ENCODE results near the gene YBEY.
A peak's percentile ranks its signal among the peaks of the same experiment; 100 is the strongest.

Gene YBEY

DNA sequence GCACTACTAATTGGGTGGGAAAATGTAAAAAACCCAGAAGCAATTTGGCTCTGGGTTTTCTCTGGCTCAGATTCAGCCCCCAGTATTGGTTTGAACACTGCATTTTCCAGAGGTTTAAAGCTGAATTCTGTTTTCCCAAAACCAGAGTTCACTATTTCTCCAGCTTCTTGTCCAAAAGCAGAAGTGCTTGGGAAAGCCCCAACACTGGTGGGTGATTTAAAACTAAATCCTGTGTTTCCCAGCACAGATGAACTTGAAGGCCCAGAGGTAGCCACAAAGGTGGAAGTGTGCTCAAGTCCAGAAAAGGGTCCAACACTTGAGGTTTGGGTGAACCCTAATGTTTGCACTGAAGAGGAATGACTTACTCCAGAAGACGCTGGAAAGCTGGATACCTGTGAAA lies 1.4 kb upstream of the YBEY start:
- Histone ChIP-seq H3K9me2 (replicated peaks; ENCODE audit: insufficient read depth, low read length) (no peaks in the 10 kb centered on the region), H2AFZ (ENCODE audit: low read depth, low read length, severe bottlenecking) (no peak overlapping the region), H3F3A (ENCODE audit: insufficient read depth) (peaks cover 16% of the 10 kb centered on the region; the same call in 1 of the 2 replicates), H3K27me3 (ENCODE audit: low read length) (no peaks in the 10 kb centered on the region), H3K4me3 (ENCODE audit: insufficient read depth, low read length, poor library complexity, severe bottlenecking) (peak overlapping the region; percentile 83), H3K9ac (ENCODE audit: low read length) (peak overlapping the region; percentile 91), H3K27ac (ENCODE audit: low read depth, low read length) (no peak overlapping the region), H3K9me3 (ENCODE audit: insufficient read depth, low read length) (no peaks in the 10 kb centered on the region), H3K36me3 (ENCODE audit: low read length) (peaks cover 10% of the 10 kb centered on the region; the same call in 1 of the 2 replicates), H3K79me2 (ENCODE audit: insufficient read depth, low read length) (peaks cover 78% of the 10 kb centered on the region), H3K4me2 (ENCODE audit: low read depth, low read length, poor library complexity, severe bottlenecking) (peak overlapping the region; percentile 86), H4K20me1 (ENCODE audit: low read depth, low read length) (no peaks in the 10 kb centered on the region; the same call in 1 of the 2 replicates)
- TF ChIP-seq, protein P1, sequence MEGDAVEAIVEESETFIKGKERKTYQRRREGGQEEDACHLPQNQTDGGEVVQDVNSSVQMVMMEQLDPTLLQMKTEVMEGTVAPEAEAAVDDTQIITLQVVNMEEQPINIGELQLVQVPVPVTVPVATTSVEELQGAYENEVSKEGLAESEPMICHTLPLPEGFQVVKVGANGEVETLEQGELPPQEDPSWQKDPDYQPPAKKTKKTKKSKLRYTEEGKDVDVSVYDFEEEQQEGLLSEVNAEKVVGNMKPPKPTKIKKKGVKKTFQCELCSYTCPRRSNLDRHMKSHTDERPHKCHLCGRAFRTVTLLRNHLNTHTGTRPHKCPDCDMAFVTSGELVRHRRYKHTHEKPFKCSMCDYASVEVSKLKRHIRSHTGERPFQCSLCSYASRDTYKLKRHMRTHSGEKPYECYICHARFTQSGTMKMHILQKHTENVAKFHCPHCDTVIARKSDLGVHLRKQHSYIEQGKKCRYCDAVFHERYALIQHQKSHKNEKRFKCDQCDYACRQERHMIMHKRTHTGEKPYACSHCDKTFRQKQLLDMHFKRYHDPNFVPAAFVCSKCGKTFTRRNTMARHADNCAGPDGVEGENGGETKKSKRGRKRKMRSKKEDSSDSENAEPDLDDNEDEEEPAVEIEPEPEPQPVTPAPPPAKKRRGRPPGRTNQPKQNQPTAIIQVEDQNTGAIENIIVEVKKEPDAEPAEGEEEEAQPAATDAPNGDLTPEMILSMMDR (IDR thresholded peaks at IDR 0.05; ENCODE audit: insufficient read depth, low read length, poor library complexity, severe bottlenecking) = no peak
- TF ChIP-seq EZH2phosphoT487 (conservative IDR thresholded peaks at IDR 0.05; ENCODE audit: low read length) = no peak

DNA sequence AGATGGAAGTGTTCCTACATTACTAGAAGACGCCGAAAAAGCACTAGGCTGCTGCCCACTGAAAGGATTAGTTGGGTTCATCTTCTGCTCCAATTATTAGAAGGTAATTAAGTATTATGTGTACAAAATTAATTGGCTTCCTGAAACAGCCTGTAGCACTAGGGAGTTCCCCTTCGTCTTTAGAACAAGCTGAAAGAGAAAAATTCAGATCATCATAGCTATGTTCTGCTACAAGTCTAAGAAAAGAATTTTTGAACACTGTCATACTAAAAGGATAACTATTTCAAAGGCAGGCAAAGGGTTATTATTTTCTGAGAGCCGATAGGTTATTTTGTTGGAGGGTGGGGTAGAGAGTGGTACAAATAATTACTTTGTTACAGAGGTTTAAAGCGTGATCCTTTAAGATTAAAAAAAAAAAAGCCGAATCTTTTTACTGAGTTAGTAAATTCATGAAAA lies 908 bp upstream of the YBEY start, which contains the start of gene MCM3AP:
TSS of gene MCM3AP (minus strand) at position 406 of the 456 bp plus-strand sequence. CDS start at position 81, 325 bp downstream.
- Histone ChIP-seq H3F3A (ENCODE audit: insufficient read depth) (peaks cover 16% of the 10 kb centered on the region; the same call in 1 of the 2 replicates), H3K4me2 (ENCODE audit: low read depth, low read length, poor library complexity, severe bottlenecking) (peak within 1 kb of the TSS; percentile 86), H3K36me3 (ENCODE audit: low read length) (peaks cover 6% of the 10 kb centered on the region; the same call in 1 of the 2 replicates), H3K4me3 (ENCODE audit: insufficient read depth, low read length, poor library complexity, severe bottlenecking) (peak within 1 kb of the TSS; percentile 83), H3K27me3 (ENCODE audit: low read length) (no peaks in the 10 kb centered on the region), H3K79me2 (ENCODE audit: insufficient read depth, low read length) (peaks cover 78% of the 10 kb centered on the region), H4K20me1 (ENCODE audit: low read depth, low read length) (no peaks in the 10 kb centered on the region; the same call in 1 of the 2 replicates), H2AFZ (ENCODE audit: low read depth, low read length, severe bottlenecking) (peak within 1 kb of the TSS; percentile 81), H3K27ac (ENCODE audit: low read depth, low read length) (peak within 1 kb of the TSS; percentile 69), H3K9me3 (ENCODE audit: insufficient read depth, low read length) (no peaks in the 10 kb centered on the region), H3K9me2 (replicated peaks; ENCODE audit: insufficient read depth, low read length) (no peaks in the 10 kb centered on the region), H3K9ac (ENCODE audit: low read length) (peak within 1 kb of the TSS; percentile 91)
- TF ChIP-seq, protein P1 (IDR thresholded peaks at IDR 0.05; ENCODE audit: insufficient read depth, low read length, poor library complexity, severe bottlenecking) = no peak
- no peak for TF ChIP-seq EZH2phosphoT487 (conservative IDR thresholded peaks at IDR 0.05; ENCODE audit: low read length)

DNA sequence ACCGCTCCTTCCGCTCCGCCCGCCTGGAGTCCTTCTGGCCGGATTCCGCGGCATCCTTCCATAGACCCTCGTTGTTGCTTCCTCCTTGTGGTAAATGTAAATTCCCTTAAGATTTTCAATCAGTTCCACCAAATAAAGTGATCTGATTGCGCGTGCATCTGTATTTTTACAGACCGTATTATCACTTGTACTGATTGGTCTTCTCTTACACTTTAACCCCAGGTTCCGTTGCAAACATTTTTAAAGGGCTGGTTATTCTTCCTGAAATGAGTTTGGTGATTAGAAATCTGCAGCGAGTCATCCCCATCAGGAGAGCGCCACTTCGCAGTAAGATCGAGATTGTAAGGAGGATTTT lies 483 bp downstream of the YBEY start:
- Histone ChIP-seq H3K4me3 (ENCODE audit: insufficient read depth, low read length, poor library complexity, severe bottlenecking) (peak overlapping the region; percentile 83), H3K9me2 (replicated peaks; ENCODE audit: insufficient read depth, low read length) (no peaks in the 10 kb centered on the region), H4K20me1 (ENCODE audit: low read depth, low read length) (no peaks in the 10 kb centered on the region; the same call in 1 of the 2 replicates), H3K36me3 (ENCODE audit: low read length) (peaks cover 7% of the 10 kb centered on the region; the same call in 1 of the 2 replicates), H3K79me2 (ENCODE audit: insufficient read depth, low read length) (peaks cover 68% of the 10 kb centered on the region), H2AFZ (ENCODE audit: low read depth, low read length, severe bottlenecking) (peak overlapping the region; percentile 81), H3F3A (ENCODE audit: insufficient read depth) (peaks cover 16% of the 10 kb centered on the region; the same call in 1 of the 2 replicates), H3K27ac (ENCODE audit: low read depth, low read length) (peak overlapping the region; percentile 69), H3K27me3 (ENCODE audit: low read length) (no peaks in the 10 kb centered on the region), H3K4me2 (ENCODE audit: low read depth, low read length, poor library complexity, severe bottlenecking) (peak overlapping the region; percentile 86), H3K9me3 (ENCODE audit: insufficient read depth, low read length) (no peaks in the 10 kb centered on the region), H3K9ac (ENCODE audit: low read length) (peak overlapping the region; percentile 91)
- TF ChIP-seq, protein P1 (IDR thresholded peaks at IDR 0.05; ENCODE audit: insufficient read depth, low read length, poor library complexity, severe bottlenecking) = no peak
- TF ChIP-seq EZH2phosphoT487 (conservative IDR thresholded peaks at IDR 0.05; ENCODE audit: low read length) = no peak
